HepG2 (cell line): ENCODE results near the gene KIAA0319L. TPM values are rescaled to one million over a fixed set of nuclear protein-coding genes. Genes with fewer than 3 reads are reported as not detected.

Experiments used
- ATAC-seq: fragments of 200-7000 bp; cut with Tn5 transposase; 3 replicates; pipeline ENCODE4 v1.9.1; 2020; ENCODE audit warnings: mild to moderate bottlenecking, moderate library complexity
- BruUV-seq: library from RNA; stranded (reverse); fragments of 400-500 nt; replicated peaks from 2 replicates; lab custom pipeline; 2021; lab: Mats Ljungman, UMichigan
- CTCF ChIA-PET: fragments of 300-600 bp; formaldehyde crosslinking; extraction: SDS; loops from one replicate; lab custom pipeline; 2021; ENCODE audit warnings: low total read pairs, inconsistent platforms, low intra/inter-chr PET ratio; lab: Yijun Ruan, JAX
- POLR2A ChIA-PET: fragments of 350-600 bp; sonication (Branson Sonifier 250); formaldehyde crosslinking; loops from one replicate; lab custom pipeline; 2020; ENCODE audit warnings: antibody characterized with exemption, inconsistent platforms; lab: Yijun Ruan, JAX
- DNase-seq: peaks from one replicate; pipeline ENCODE4 v3.0.0-alpha.2; 2015; ENCODE audit warnings: low spot score
- FAIRE-seq: peaks from 3 replicates; lab custom pipeline; 2011; peaks lifted over from hg19 to GRCh38; lab: Jason Lieb, UNC
- H2AFZ ChIP-seq: one replicate; pipeline ENCODE4 v1.6.1; 2011; ENCODE audit warnings: low read length, inconsistent platforms
- H3K27ac ChIP-seq: fragments of 300-600 bp; 3 replicates; pipeline ENCODE4 v1.8.0; 2011; ENCODE audit warnings: mixed run types, mild to moderate bottlenecking, mixed read lengths, low read length, inconsistent platforms; ENCODE audit not compliant: insufficient read depth; ENCODE audit errors: extremely low read length
- H3K27me3 ChIP-seq, 2 experiments: fragments of 200-600 bp in 1 of 2; 2 replicates in 1 of 2; 3 replicates in 1 of 2; pipeline versions ENCODE4 v1.6.0 to v1.8.0; 2011; ENCODE audit warnings: low read length in 2 of 2, mild to moderate bottlenecking in 2 of 2, moderate library complexity in 2 of 2, inconsistent platforms in 1 of 2; ENCODE audit not compliant: insufficient read depth in 2 of 2, control insufficient read depth in 1 of 2
- H3K36me3 ChIP-seq, 2 experiments: fragments of 200-600 bp in 1 of 2; replicated peaks in 1 of 2; 2 replicates in 1 of 2; 3 replicates in 1 of 2; pipeline versions ENCODE4 v1.5.1 to v1.8.0; 2011; ENCODE audit warnings: low read length in 2 of 2, inconsistent platforms in 1 of 2; ENCODE audit not compliant: insufficient read depth in 2 of 2, control insufficient read depth in 1 of 2
- H3K4me1 ChIP-seq: 2 replicates; pipeline ENCODE4 v1.5.1; 2012; ENCODE audit warnings: low read length, inconsistent platforms; ENCODE audit not compliant: insufficient read depth
- H3K4me2 ChIP-seq: 2 replicates; pipeline ENCODE4 v1.6.0; 2011; ENCODE audit warnings: low read depth, low read length, inconsistent platforms
- H3K4me3 ChIP-seq, 3 experiments: fragments of 200-600 bp in 1 of 3; sonication (generic), shearing (Covaris generic) in 1 of 3; replicated peaks in 1 of 3; 2 replicates each; pipeline ENCODE4 v1.5.1; 2011 to 2016; ENCODE audit warnings: low read length in 3 of 3, inconsistent platforms in 2 of 3, low read depth in 2 of 3, mild to moderate bottlenecking in 2 of 3, control low read depth in 1 of 3, mixed read lengths in 1 of 3; ENCODE audit not compliant: insufficient read depth in 1 of 3
- H3K79me2 ChIP-seq: one replicate; pipeline ENCODE4 v1.6.1; 2011; ENCODE audit warnings: low read length, inconsistent platforms; ENCODE audit not compliant: insufficient read depth
- H3K9ac ChIP-seq: 2 replicates; pipeline ENCODE4 v1.6.0; 2011; ENCODE audit warnings: mild to moderate bottlenecking, low read depth, low read length, inconsistent platforms; ENCODE audit not compliant: insufficient read depth
- H3K9me3 ChIP-seq: 2 replicates; pipeline ENCODE4 v1.5.1; 2012; ENCODE audit warnings: mild to moderate bottlenecking, low read length
- H4K20me1 ChIP-seq: 2 replicates; pipeline ENCODE4 v1.6.0; 2011; ENCODE audit warnings: inconsistent platforms, mild to moderate bottlenecking, low read length, moderate library complexity; ENCODE audit not compliant: insufficient read depth
- HNRNPH1 ChIP-seq: fragments of 200-400 bp; formaldehyde crosslinking; optimal IDR thresholded peaks from 2 replicates; pipeline ENCODE3; 2017; ENCODE audit warnings: mild to moderate bottlenecking, low read depth, low read length
- KLF15 ChIP-seq: sonication (generic); formaldehyde crosslinking; IDR thresholded peaks from 2 replicates; pipeline ENCODE4 v1.8.1; 2023; ENCODE audit warnings: borderline replicate concordance, mild to moderate bottlenecking, inconsistent platforms, missing genetic modification reagents, mixed read lengths
- MXD4 ChIP-seq: IDR thresholded peaks from 2 replicates; pipeline ENCODE4 v1.6.1; 2016; ENCODE audit warnings: mild to moderate bottlenecking, missing biosample characterization, missing genetic modification reagents
- MXI1 ChIP-seq: IDR thresholded peaks from 3 replicates; pipeline ENCODE4 v1.6.1; 2012; ENCODE audit warnings: low read depth, low read length, inconsistent platforms, borderline replicate concordance
- PRDM15 ChIP-seq: sonication (generic); formaldehyde crosslinking; IDR thresholded peaks from 2 replicates; pipeline ENCODE4 v1.4.0; 2020; ENCODE audit warnings: missing genetic modification reagents
- SMARCE1 ChIP-seq: fragments of 450-650 bp; IDR thresholded peaks from 2 replicates; pipeline ENCODE4 v1.6.1; 2017; ENCODE audit warnings: borderline replicate concordance
- ZBTB38 ChIP-seq: sonication (generic); formaldehyde crosslinking; IDR thresholded peaks from 2 replicates; pipeline ENCODE4 v1.5.1; 2020; ENCODE audit warnings: mild to moderate bottlenecking, missing genetic modification reagents
- ZFP41 ChIP-seq: sonication (generic); formaldehyde crosslinking; IDR thresholded peaks from 2 replicates; pipeline ENCODE4 v1.4.0; 2020; ENCODE audit warnings: mild to moderate bottlenecking, missing genetic modification reagents, borderline replicate concordance
- ZNF780A ChIP-seq: sonication (generic); formaldehyde crosslinking; IDR thresholded peaks from 2 replicates; pipeline ENCODE4 v1.8.0; 2022; ENCODE audit warnings: mild to moderate bottlenecking, missing genetic modification reagents, moderate library complexity
- WGBS: methylation state at CpG from one replicate; pipeline ENCODE4 v1.1.6; 2017; ENCODE audit warnings: low lambda C conversion rate; 5-methylcytosine and 5-hydroxymethylcytosine counted together
- in situ Hi-C: cut with HindIII; loops from 2 replicates; pipeline ENCODE4 v1.10.0; 2017; ENCODE audit warnings: low pct_unique_long_range_greater_than_20kb; ENCODE audit not compliant: extremely low pct_ligation_motif_present
- intact Hi-C: fragments of 100-400 bp; cut with micrococcal nuclease; formaldehyde crosslinking; loops from one replicate; pipeline ENCODE4 v1.10.0; 2022; ENCODE audit not compliant: unreplicated experiment
- polyA plus RNA-seq, 8 experiments: library from polyadenylated mRNA; depleted of rRNA in 3 of 8; stranded (reverse) in 7 of 8; unstranded in 1 of 8; fragments of >200 nt; fragmentation: Illumina TruSeq in 4 of 8; extraction: Trizol in 4 of 8; gene quantifications; 2 replicates each; pipeline versions ENCODE4 v1.2.1 to v1.2.3, GENCODE V29; 2011 to 2016; ENCODE audit warnings: low read depth in 4 of 8, missing spikeins in 1 of 8, mixed read lengths in 1 of 8; ENCODE audit not compliant: insufficient read depth in 1 of 8
- total RNA-seq, 5 experiments: library from RNA; depleted of rRNA; stranded (reverse); fragments of >200 nt; fragmentation: Illumina TruSeq; extraction: Trizol; gene quantifications; 2 replicates each; pipeline ENCODE4 v1.2.3, GENCODE V29; 2016; ENCODE audit warnings: low read depth in 1 of 5

Gene KIAA0319L
- total and polyA plus RNA-seq, 2 of the 13 experiments (the other 11 are each of a cell fraction or from before 2014, with no cell fraction given): 33.4 to 82.6 TPM

DNA sequence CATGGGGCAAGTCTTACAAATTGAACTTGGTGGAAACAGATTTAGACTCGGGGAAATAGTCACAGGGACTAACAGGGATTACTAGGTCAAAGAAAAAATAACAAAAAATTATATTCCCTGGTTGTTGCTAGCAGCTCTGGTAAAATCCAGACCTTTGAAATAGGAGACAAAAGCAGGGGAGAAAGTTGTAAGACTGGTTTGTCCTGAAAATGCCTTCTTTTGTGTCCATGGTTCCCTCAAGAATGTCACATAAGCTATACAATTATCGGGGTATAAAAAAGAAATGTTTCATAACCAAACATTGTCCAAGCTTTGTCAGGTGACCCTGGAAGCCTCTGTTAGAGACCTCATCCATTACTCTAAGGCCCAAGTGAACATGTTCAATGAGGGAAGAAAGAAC is 33.1 kb downstream of the KIAA0319L start:
- no peaks in the 10 kb centered on the region for H3K79me2 ChIP-seq
- 0 out of 5 replicates have a peak, but pooled peaks cover 0 to 4% of the 10 kb centered on the region in 2 experiments for H3K36me3 ChIP-seq
- in situ Hi-C loops (no loop called here), intact Hi-C loops (no loop called here)
- DNase-seq (no peak), ATAC-seq (no peak), FAIRE-seq (no peak)
- TF ChIP-seq ZFP41: no peak
- TF ChIP-seq MXI1: no peak
- TF ChIP-seq SMARCE1: no peak
- TF ChIP-seq PRDM15 (CRISPR knock-in tag): no peak
- no peak for TF ChIP-seq ZNF780A
- TF ChIP-seq KLF15: no peak
- TF ChIP-seq HNRNPH1: no peak
- TF ChIP-seq MXD4 (CRISPR knock-in tag): no peak
- no peak for TF ChIP-seq ZBTB38 (CRISPR knock-in tag)
- H3K4me2 ChIP-seq: no peak overlapping the region
- H3K9me3 ChIP-seq: no peaks in the 10 kb centered on the region
- no TSS peak for BruUV-seq
- no peak overlapping the region for H3K27ac ChIP-seq
- no peak overlapping the region for H3K9ac ChIP-seq
- no peak overlapping the region for H2AFZ ChIP-seq
- CTCF ChIA-PET: no interaction called here
- peaks cover 12% of the 10 kb centered on the region for H3K4me1 ChIP-seq
- no peaks in the 10 kb centered on the region; the same call in 1 of the 2 replicates for H4K20me1 ChIP-seq
- H3K27me3 ChIP-seq: no peaks in the 10 kb centered on the region
- H3K4me3 ChIP-seq: no peak overlapping the region
- 98% methylated on average over 2 of the region's 2 CpGs for WGBS
- POLR2A ChIA-PET: interaction anchor here (1.2 kb wide), 1 partner anchor 32 kb away, joined by 3 read pairs; no protein-coding TSS in a partner anchor
